DMS53 treated with DMSO at 0.1 percent for 48 hours (cell line): ENCODE measurements around the gene OR4M1.
"Not testable (repeated sequence)": the region's sequence is repeated elsewhere in the genome, so short reads cannot be mapped to it uniquely, and the experiment has no call there.

Experiments used
- DNase-seq: peaks from one replicate; lab custom pipeline; 2025; ENCODE audit not compliant: unreplicated experiment; lab: John Stamatoyannopoulos, UW

The OR4M1 gene

GRCh38 chr14:19821016-19821415, 47.7 kb downstream of the OR4M1 start:
- DNase-seq, result not testable (repeated sequence)

- DNase-seq, result no peak
Measured at GRCh38 chr14:19823178-19823577, 49.9 kb downstream of the OR4M1 start.

GRCh38 chr14:19823765-19824164, 50.5 kb downstream of the OR4M1 start:
- no peak for DNase-seq

GRCh38 chr14:19827626-19828244, 54.4 kb downstream of the OR4M1 start:
- not testable (repeated sequence) for DNase-seq

GRCh38 chr14:19828314-19828713, 55.0 kb downstream of the OR4M1 start:
- DNase-seq, result no peak
